ENCODE data around the gene CIC. TPM values are rescaled to one million over a fixed set of nuclear protein-coding genes. Genes with fewer than 3 reads are reported as not detected.
A peak's percentile ranks its signal among the peaks of the same experiment; 100 is the strongest.

The CIC gene
- total and polyA plus RNA-seq, 9 of the 15 experiments (the other 6 are each of a cell fraction or from before 2014, with no cell fraction given): 0.07 to 44.7 (median 8.6) TPM

DNA sequence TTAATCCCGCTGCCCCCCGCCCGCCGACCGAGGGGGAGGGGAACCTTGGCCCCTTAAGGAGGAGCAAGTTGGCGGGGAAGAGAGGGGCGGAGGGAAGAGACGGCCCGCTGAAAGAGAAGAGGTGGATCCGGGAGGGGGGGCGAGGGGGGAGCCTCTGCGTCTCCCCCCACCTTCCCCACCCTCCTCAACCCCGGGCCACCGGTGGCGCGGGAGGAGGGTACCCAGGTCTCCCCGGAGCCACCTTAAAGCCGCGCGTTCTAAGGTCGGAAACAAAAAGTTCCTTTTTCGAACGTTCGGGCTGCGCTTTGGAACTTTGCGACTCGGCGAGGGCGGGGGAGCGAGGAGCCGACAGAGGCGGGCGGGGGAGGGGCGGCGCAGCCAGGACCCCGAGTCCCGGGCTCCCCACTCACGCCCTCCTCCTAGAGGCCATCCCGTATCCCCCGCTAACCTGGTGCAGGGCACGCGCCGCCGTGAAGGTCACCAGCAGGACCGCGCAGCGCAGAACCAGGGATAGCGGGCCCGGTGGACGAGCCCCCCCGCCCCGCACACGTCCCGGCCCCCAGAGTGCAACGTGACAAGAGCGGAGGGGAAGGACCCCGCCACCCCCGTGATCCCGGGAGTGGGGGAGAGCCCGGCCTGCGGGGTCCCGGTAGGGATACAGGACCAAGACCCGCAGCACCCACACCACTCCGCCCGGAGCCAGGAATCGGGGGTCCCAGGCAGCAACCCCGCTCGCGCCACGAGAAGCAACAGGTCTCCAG lies 14.8 kb upstream of the CIC start (continued):
- TF ChIP-seq HMG20A (CRISPR knock-in tag; conservative IDR thresholded peaks at IDR 0.05): no peak
- TF ChIP-seq KDM1A (IDR thresholded peaks at IDR 0.05): peak in 1 of 2 experiments; percentile 37; a peak in 1 of 4 replicates
- peak; percentile 88 for TF ChIP-seq TOE1 (IDR thresholded peaks at IDR 0.05; ENCODE audit: borderline replicate concordance)
- no peak for TF ChIP-seq TOE1 (CRISPR knock-in tag; IDR thresholded peaks at IDR 0.05; ENCODE audit: borderline replicate concordance, low read depth)
- no peak for TF ChIP-seq HBP1 (CRISPR knock-in tag; IDR thresholded peaks at IDR 0.05)
- TF ChIP-seq POLR2A (conservative IDR thresholded peaks at IDR 0.05): 0 out of 2 replicates have a peak, but pooled peaks have one; percentile 47
- TF ChIP-seq MYC (IDR thresholded peaks at IDR 0.05; ENCODE audit: low read depth, low read length): no peak
- 0 out of 2 replicates have a peak, but pooled peaks have one; percentile 74 for TF ChIP-seq MYC (CRISPR knock-in tag; IDR thresholded peaks at IDR 0.05; ENCODE audit: borderline replicate concordance, low read depth)
- TF ChIP-seq, protein P1, sequence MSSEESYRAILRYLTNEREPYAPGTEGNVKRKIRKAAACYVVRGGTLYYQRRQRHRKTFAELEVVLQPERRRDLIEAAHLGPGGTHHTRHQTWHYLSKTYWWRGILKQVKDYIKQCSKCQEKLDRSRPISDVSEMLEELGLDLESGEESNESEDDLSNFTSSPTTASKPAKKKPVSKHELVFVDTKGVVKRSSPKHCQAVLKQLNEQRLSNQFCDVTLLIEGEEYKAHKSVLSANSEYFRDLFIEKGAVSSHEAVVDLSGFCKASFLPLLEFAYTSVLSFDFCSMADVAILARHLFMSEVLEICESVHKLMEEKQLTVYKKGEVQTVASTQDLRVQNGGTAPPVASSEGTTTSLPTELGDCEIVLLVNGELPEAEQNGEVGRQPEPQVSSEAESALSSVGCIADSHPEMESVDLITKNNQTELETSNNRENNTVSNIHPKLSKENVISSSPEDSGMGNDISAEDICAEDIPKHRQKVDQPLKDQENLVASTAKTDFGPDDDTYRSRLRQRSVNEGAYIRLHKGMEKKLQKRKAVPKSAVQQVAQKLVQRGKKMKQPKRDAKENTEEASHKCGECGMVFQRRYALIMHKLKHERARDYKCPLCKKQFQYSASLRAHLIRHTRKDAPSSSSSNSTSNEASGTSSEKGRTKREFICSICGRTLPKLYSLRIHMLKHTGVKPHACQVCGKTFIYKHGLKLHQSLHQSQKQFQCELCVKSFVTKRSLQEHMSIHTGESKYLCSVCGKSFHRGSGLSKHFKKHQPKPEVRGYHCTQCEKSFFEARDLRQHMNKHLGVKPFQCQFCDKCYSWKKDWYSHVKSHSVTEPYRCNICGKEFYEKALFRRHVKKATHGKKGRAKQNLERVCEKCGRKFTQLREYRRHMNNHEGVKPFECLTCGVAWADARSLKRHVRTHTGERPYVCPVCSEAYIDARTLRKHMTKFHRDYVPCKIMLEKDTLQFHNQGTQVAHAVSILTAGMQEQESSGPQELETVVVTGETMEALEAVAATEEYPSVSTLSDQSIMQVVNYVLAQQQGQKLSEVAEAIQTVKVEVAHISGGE (CRISPR knock-in tag; IDR thresholded peaks at IDR 0.05): 0 out of 6 replicates have a peak, but pooled peaks of 1 of the 3 experiments have one; percentile 26
- TF ChIP-seq, protein P2, sequence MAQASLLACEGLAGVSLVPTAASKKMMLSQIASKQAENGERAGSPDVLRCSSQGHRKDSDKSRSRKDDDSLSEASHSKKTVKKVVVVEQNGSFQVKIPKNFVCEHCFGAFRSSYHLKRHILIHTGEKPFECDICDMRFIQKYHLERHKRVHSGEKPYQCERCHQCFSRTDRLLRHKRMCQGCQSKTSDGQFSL (CRISPR knock-in tag; IDR thresholded peaks at IDR 0.05): peak; percentile 73
- TF ChIP-seq, protein P2 (tag; IDR thresholded peaks at IDR 0.05): peak in 1 of 2 experiments; percentile 84; a peak in 2 of 4 replicates
- peak; percentile 31 for TF ChIP-seq MEIS2 (IDR thresholded peaks at IDR 0.05; ENCODE audit: partially characterized antibody)
- TF ChIP-seq, protein P3, sequence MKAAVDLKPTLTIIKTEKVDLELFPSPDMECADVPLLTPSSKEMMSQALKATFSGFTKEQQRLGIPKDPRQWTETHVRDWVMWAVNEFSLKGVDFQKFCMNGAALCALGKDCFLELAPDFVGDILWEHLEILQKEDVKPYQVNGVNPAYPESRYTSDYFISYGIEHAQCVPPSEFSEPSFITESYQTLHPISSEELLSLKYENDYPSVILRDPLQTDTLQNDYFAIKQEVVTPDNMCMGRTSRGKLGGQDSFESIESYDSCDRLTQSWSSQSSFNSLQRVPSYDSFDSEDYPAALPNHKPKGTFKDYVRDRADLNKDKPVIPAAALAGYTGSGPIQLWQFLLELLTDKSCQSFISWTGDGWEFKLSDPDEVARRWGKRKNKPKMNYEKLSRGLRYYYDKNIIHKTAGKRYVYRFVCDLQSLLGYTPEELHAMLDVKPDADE (conservative IDR thresholded peaks at IDR 0.05; ENCODE audit: control insufficient read depth, low read depth, low read length): 0 out of 2 replicates have a peak, but pooled peaks have one; percentile 41
- peak; percentile 28; the same call in 1 of the 2 replicates for TF ChIP-seq BCOR (IDR thresholded peaks at IDR 0.05)
